HG02610 (cell line): Measurements from ENCODE around the gene DRC3.

Source experiments
- ATAC-seq: cut with Tn5 transposase; IDR thresholded peaks from one replicate; pipeline ENCODE4 v1.9.1; 2021; ENCODE audit warnings: mild to moderate bottlenecking, moderate library complexity; ENCODE audit not compliant: unreplicated experiment

The DRC3 gene

GRCh38 chr17:17965152-17965721, 7.4 kb upstream of the DRC3 start:
- ATAC-seq, result no peak

GRCh38 chr17:17966399-17966798, 6.3 kb upstream of the DRC3 start:
- ATAC-seq, result peak; percentile 62

GRCh38 chr17:17970699-17971430, 1.8 kb upstream of the DRC3 start:
- no peak for ATAC-seq

GRCh38 chr17:17971431-17972125, 1.1 kb upstream of the DRC3 start:
- no peak for ATAC-seq

GRCh38 chr17:17972952-17973254, 241 bp downstream of the DRC3 start:
- ATAC-seq, result no peak

- no peak for ATAC-seq
These were observed 2.8 kb downstream of the DRC3 start for GRCh38 chr17:17975436-17975835.

- ATAC-seq, result no peak
These were observed 4.4 kb downstream of the DRC3 start for GRCh38 chr17:17976931-17977570.

GRCh38 chr17:17978481-17979424, 6.1 kb downstream of the DRC3 start:
- no peak for ATAC-seq

GRCh38 chr17:17979778-17980177, 7.1 kb downstream of the DRC3 start:
- no peak for ATAC-seq

- ATAC-seq, result no peak
These were observed 8.7 kb downstream of the DRC3 start for GRCh38 chr17:17981330-17981729.

- no peak for ATAC-seq
These were observed 10.1 kb downstream of the DRC3 start for GRCh38 chr17:17982801-17983200.

- ATAC-seq, result no peak
These were observed 10.7 kb downstream of the DRC3 start for GRCh38 chr17:17983376-17983775.

GRCh38 chr17:17983776-17984175, 11.1 kb downstream of the DRC3 start:
- ATAC-seq, result no peak

GRCh38 chr17:17985153-17985552, 12.5 kb downstream of the DRC3 start:
- ATAC-seq, result no peak

GRCh38 chr17:17985555-17985954, 12.9 kb downstream of the DRC3 start:
- ATAC-seq, result no peak

GRCh38 chr17:17987187-17987896, 14.7 kb downstream of the DRC3 start:
- no peak for ATAC-seq

- no peak for ATAC-seq
These were observed 15.2 kb downstream of the DRC3 start for GRCh38 chr17:17987901-17988300.

GRCh38 chr17:17988427-17988945, 15.8 kb downstream of the DRC3 start:
- ATAC-seq, result no peak

- ATAC-seq, result no peak
These were observed 16.4 kb downstream of the DRC3 start for GRCh38 chr17:17989081-17989480.

- ATAC-seq, result no peak
These were observed 17.0 kb downstream of the DRC3 start for GRCh38 chr17:17989618-17990017.
